Astrocyte (in vitro differentiated cells and primary cell): ENCODE measurements around the gene PDE7B. TPM values are rescaled to one million over a fixed set of nuclear protein-coding genes. Genes with fewer than 3 reads are reported as not detected.
A peak's percentile ranks its signal among the peaks of the same experiment; 100 is the strongest.

Experiments used
- DNase-seq: peaks from one replicate; pipeline ENCODE4 v3.0.0-alpha.2; 2010; ENCODE audit warnings: low read depth
- FAIRE-seq: peaks from 2 replicates; lab custom pipeline; 2011; peaks lifted over from hg19 to GRCh38; lab: Jason Lieb, UNC
- H2AFZ ChIP-seq: 2 replicates; pipeline ENCODE4 v1.6.0; 2012; ENCODE audit warnings: low read depth, low read length, inconsistent platforms
- H3K27ac ChIP-seq: 2 replicates; pipeline ENCODE4 v1.5.1; 2011; ENCODE audit warnings: low read depth, low read length, inconsistent platforms
- H3K27me3 ChIP-seq: 2 replicates; pipeline ENCODE4 v1.6.0; 2011; ENCODE audit warnings: low read length, inconsistent platforms; ENCODE audit not compliant: insufficient read depth
- H3K36me3 ChIP-seq: 2 replicates; pipeline ENCODE4 v1.5.1; 2011; ENCODE audit warnings: low read length, inconsistent platforms; ENCODE audit not compliant: insufficient read depth
- H3K4me1 ChIP-seq: 2 replicates; pipeline ENCODE4 v1.5.1; 2011; ENCODE audit warnings: low read length, inconsistent platforms; ENCODE audit not compliant: insufficient read depth
- H3K4me2 ChIP-seq: 2 replicates; pipeline ENCODE4 v1.6.0; 2012; ENCODE audit warnings: low read length, inconsistent platforms
- H3K4me3 ChIP-seq: 2 replicates; pipeline ENCODE4 v1.5.1; 2011; ENCODE audit warnings: low read depth, mild to moderate bottlenecking, low read length, inconsistent platforms; ENCODE audit not compliant: insufficient read depth
- H3K79me2 ChIP-seq: 2 replicates; pipeline ENCODE4 v1.6.0; 2012; ENCODE audit warnings: mild to moderate bottlenecking, low read length, inconsistent platforms; ENCODE audit not compliant: insufficient read depth
- H3K9ac ChIP-seq: 2 replicates; pipeline ENCODE4 v1.6.0; 2012; ENCODE audit warnings: mild to moderate bottlenecking, low read length, inconsistent platforms
- H3K9me3 ChIP-seq: 2 replicates; pipeline ENCODE4 v1.5.1; 2012; ENCODE audit warnings: low read depth, mild to moderate bottlenecking, low read length, inconsistent platforms; ENCODE audit not compliant: insufficient read depth
- H4K20me1 ChIP-seq: 2 replicates; pipeline ENCODE4 v1.6.0; 2012; ENCODE audit warnings: low read length, inconsistent platforms; ENCODE audit not compliant: insufficient read depth
- H3K27ac Mint-ChIP-seq: one replicate; pipeline ENCODE4 v1.8.0; 2021; ENCODE audit warnings: mild to moderate bottlenecking, mixed read lengths; ENCODE audit not compliant: unreplicated experiment
- H3K27me3 Mint-ChIP-seq: one replicate; pipeline ENCODE4 v1.8.0; 2021; ENCODE audit warnings: low read depth, mixed read lengths; ENCODE audit not compliant: unreplicated experiment
- H3K36me3 Mint-ChIP-seq: one replicate; pipeline ENCODE4 v1.8.0; 2021; ENCODE audit warnings: low read depth, mixed read lengths; ENCODE audit not compliant: unreplicated experiment
- H3K4me1 Mint-ChIP-seq: one replicate; pipeline ENCODE4 v1.8.0; 2021; ENCODE audit warnings: low read depth, mixed read lengths; ENCODE audit not compliant: unreplicated experiment
- H3K4me3 Mint-ChIP-seq: one replicate; pipeline ENCODE4 v1.8.0; 2021; ENCODE audit warnings: mild to moderate bottlenecking, moderate library complexity, mixed read lengths; ENCODE audit not compliant: unreplicated experiment
- H3K9me3 Mint-ChIP-seq: one replicate; pipeline ENCODE4 v1.8.0; 2021; ENCODE audit warnings: mild to moderate bottlenecking, mixed read lengths; ENCODE audit not compliant: unreplicated experiment
- EZH2 ChIP-seq: IDR thresholded peaks from 2 replicates; pipeline ENCODE4 v1.6.1; 2012; ENCODE audit warnings: mild to moderate bottlenecking, low read length, inconsistent platforms; ENCODE audit not compliant: insufficient read depth
- total RNA-seq: library from RNA; stranded (reverse); gene quantifications from 2 replicates; pipeline ENCODE4 v1.2.1, GENCODE V29; 2021
- TF ChIP-seq, protein P1 (sequence below): IDR thresholded peaks from 2 replicates; pipeline ENCODE4 v1.5.1; 2011; ENCODE audit warnings: low read depth, mild to moderate bottlenecking, inconsistent platforms, low read length, moderate library complexity; ENCODE audit not compliant: insufficient read depth

PDE7B gene
- total RNA-seq, 1 donor from 2014 or later, result 0.27 TPM

- Mint-ChIP-seq H3K27ac (no peak overlapping the region), H3K36me3 (no peaks in the 10 kb centered on the region), H3K4me1 (peaks cover 9% of the 10 kb centered on the region), H3K27me3 (no peaks in the 10 kb centered on the region), H3K9me3 (no peaks in the 10 kb centered on the region), H3K4me3 (no peak overlapping the region)
- no peaks in the 10 kb centered on the region for H3K9me3 ChIP-seq
- peaks cover 8% of the 10 kb centered on the region for H3K4me1 ChIP-seq
- peak overlapping the region; percentile 66 for H3K4me3 ChIP-seq
- H3K79me2 ChIP-seq, result no peaks in the 10 kb centered on the region
- no peak for DNase-seq
- H3K4me2 ChIP-seq, result peak overlapping the region; percentile 82
- FAIRE-seq, result no peak
- peak overlapping the region; percentile 82 for H3K9ac ChIP-seq
- no peaks in the 10 kb centered on the region for H3K36me3 ChIP-seq
- TF ChIP-seq, protein P1, sequence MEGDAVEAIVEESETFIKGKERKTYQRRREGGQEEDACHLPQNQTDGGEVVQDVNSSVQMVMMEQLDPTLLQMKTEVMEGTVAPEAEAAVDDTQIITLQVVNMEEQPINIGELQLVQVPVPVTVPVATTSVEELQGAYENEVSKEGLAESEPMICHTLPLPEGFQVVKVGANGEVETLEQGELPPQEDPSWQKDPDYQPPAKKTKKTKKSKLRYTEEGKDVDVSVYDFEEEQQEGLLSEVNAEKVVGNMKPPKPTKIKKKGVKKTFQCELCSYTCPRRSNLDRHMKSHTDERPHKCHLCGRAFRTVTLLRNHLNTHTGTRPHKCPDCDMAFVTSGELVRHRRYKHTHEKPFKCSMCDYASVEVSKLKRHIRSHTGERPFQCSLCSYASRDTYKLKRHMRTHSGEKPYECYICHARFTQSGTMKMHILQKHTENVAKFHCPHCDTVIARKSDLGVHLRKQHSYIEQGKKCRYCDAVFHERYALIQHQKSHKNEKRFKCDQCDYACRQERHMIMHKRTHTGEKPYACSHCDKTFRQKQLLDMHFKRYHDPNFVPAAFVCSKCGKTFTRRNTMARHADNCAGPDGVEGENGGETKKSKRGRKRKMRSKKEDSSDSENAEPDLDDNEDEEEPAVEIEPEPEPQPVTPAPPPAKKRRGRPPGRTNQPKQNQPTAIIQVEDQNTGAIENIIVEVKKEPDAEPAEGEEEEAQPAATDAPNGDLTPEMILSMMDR, result no peak
- TF ChIP-seq EZH2, result no peak
- no peaks in the 10 kb centered on the region for H4K20me1 ChIP-seq
- H3K27ac ChIP-seq, result no peak overlapping the region
- no peak overlapping the region for H2AFZ ChIP-seq
- H3K27me3 ChIP-seq, result no peaks in the 10 kb centered on the region
Measured at GRCh38 chr6:135852746-135853145, 1.2 kb downstream of the PDE7B start.

- no peak overlapping the region for H3K4me3 Mint-ChIP-seq
- no peaks in the 10 kb centered on the region for H3K9me3 ChIP-seq
- H3K27ac Mint-ChIP-seq, result no peak overlapping the region
- H3K4me2 ChIP-seq, result peak overlapping the region; percentile 82
- H3K27me3 Mint-ChIP-seq, result no peaks in the 10 kb centered on the region
- H3K79me2 ChIP-seq, result no peaks in the 10 kb centered on the region
- H3K9me3 Mint-ChIP-seq, result no peaks in the 10 kb centered on the region
- no peaks in the 10 kb centered on the region for H4K20me1 ChIP-seq
- H3K9ac ChIP-seq, result peak overlapping the region; percentile 82
- H3K36me3 ChIP-seq, result no peaks in the 10 kb centered on the region
- no peak overlapping the region for H2AFZ ChIP-seq
- H3K27ac ChIP-seq, result no peak overlapping the region
- no peaks in the 10 kb centered on the region for H3K27me3 ChIP-seq
- H3K36me3 Mint-ChIP-seq, result no peaks in the 10 kb centered on the region
- peaks cover 9% of the 10 kb centered on the region for H3K4me1 Mint-ChIP-seq
- DNase-seq, result no peak
- peaks cover 8% of the 10 kb centered on the region for H3K4me1 ChIP-seq
- no peak for TF ChIP-seq EZH2
- TF ChIP-seq, protein P1, result no peak
- peak overlapping the region; percentile 66 for H3K4me3 ChIP-seq
- FAIRE-seq, result peak; percentile 43
Measured at GRCh38 chr6:135853227-135853626, 1.7 kb downstream of the PDE7B start.

DNA sequence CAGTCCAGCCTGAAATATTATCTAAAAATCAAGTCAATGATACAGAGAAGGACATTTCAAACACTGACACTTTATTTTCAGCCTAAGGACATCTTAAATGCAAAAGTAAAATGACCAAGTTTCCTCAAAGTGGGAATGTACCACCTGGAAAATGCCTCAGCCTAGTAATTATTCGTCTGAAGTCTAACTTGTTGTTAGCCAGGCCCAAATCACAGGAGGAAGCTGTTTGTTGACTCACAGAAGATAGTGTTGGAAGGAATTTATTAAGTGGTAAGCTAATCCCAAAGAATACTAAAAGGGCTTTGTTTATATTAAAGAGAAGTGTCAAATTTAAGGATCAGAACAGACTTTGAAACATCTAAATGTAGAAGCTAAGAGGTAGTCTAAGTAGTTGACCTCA lies 2.5 kb downstream of the PDE7B start:
- Histone ChIP-seq H3K79me2 (no peaks in the 10 kb centered on the region), H3K4me2 (peak overlapping the region; percentile 82)
- no peaks in the 10 kb centered on the region for H3K36me3 Mint-ChIP-seq

More for the DNA sequence above, 2.5 kb downstream of the PDE7B start:
- DNase-seq (peak; percentile 26), FAIRE-seq (no peak)
- no peaks in the 10 kb centered on the region for H3K36me3 ChIP-seq
- H3K9me3 ChIP-seq, result no peaks in the 10 kb centered on the region
- H3K9ac ChIP-seq, result no peak overlapping the region
- H4K20me1 ChIP-seq, result no peaks in the 10 kb centered on the region
- H3K27ac Mint-ChIP-seq, result no peak overlapping the region
- no peak overlapping the region for H3K4me3 Mint-ChIP-seq
- H3K27me3 ChIP-seq, result no peaks in the 10 kb centered on the region
- H3K27ac ChIP-seq, result no peak overlapping the region
- no peaks in the 10 kb centered on the region for H3K9me3 Mint-ChIP-seq
- no peaks in the 10 kb centered on the region for H3K27me3 Mint-ChIP-seq
- TF ChIP-seq, protein P1, result no peak
- peaks cover 9% of the 10 kb centered on the region for H3K4me1 Mint-ChIP-seq
- no peak overlapping the region for H2AFZ ChIP-seq
- H3K4me3 ChIP-seq, result no peak overlapping the region
- H3K4me1 ChIP-seq, result peaks cover 8% of the 10 kb centered on the region
